ENCODE results near the gene RHBDL3.

RHBDL3 gene

GRCh38 chr17:32357615-32358014 is 92.0 kb downstream of the RHBDL3 start:
- DNase-seq (ENCODE audit: low read depth): no peak

- no peak for DNase-seq (ENCODE audit: low read depth)
Measured at GRCh38 chr17:32361270-32361669, 95.6 kb downstream of the RHBDL3 start.

GRCh38 chr17:32370426-32370825 is 104.8 kb downstream of the RHBDL3 start:
- DNase-seq (ENCODE audit: low read depth): no peak
